WTC11 (cell line): ENCODE measurements around the gene CCDC6. TPM values are rescaled to one million over a fixed set of nuclear protein-coding genes. Genes with fewer than 3 reads are reported as not detected.

Experiments used
- ATAC-seq: fragments of 200-7000 bp; cut with Tn5 transposase; 2 replicates; pipeline ENCODE4 v1.10.0; 2021; ENCODE audit warnings: mild to moderate bottlenecking, moderate library complexity
- CTCF ChIA-PET: fragments of 300-600 bp; sonication (Branson Sonifier 250); formaldehyde crosslinking; loops from one replicate; lab custom pipeline; 2021; ENCODE audit warnings: antibody characterized with exemption; lab: Charles Lee
- POLR2A ChIA-PET: fragments of 350-600 bp; sonication (Branson Sonifier 250); formaldehyde crosslinking; loops from one replicate; lab custom pipeline; 2021; ENCODE audit warnings: antibody characterized with exemption; lab: Charles Lee
- DNase-seq: peaks from one replicate; pipeline ENCODE4 v3.0.0; 2021; ENCODE audit warnings: low spot score
- H3K27ac Mint-ChIP-seq: 2 replicates; pipeline ENCODE4 v1.8.0; 2021; ENCODE audit warnings: mixed read lengths
- H3K27me3 Mint-ChIP-seq: 2 replicates; pipeline ENCODE4 v1.8.0; 2021; ENCODE audit warnings: low read depth, mild to moderate bottlenecking, moderate library complexity, mixed read lengths
- H3K36me3 Mint-ChIP-seq: 2 replicates; pipeline ENCODE4 v1.8.0; 2021; ENCODE audit warnings: mixed read lengths
- H3K4me1 Mint-ChIP-seq: 2 replicates; pipeline ENCODE4 v1.8.0; 2022; ENCODE audit warnings: mixed read lengths
- H3K4me3 Mint-ChIP-seq: 2 replicates; pipeline ENCODE4 v1.8.0; 2021; ENCODE audit warnings: mild to moderate bottlenecking, moderate library complexity, mixed read lengths
- H3K9me3 Mint-ChIP-seq: 2 replicates; pipeline ENCODE4 v1.8.0; 2021; ENCODE audit warnings: mixed read lengths
- FOXK1 ChIP-seq: sonication (generic); formaldehyde crosslinking; IDR thresholded peaks from 2 replicates; pipeline ENCODE4 v1.8.0; 2022; ENCODE audit warnings: mild to moderate bottlenecking, moderate library complexity, missing genetic modification reagents
- GABPB1 ChIP-seq: sonication (generic); formaldehyde crosslinking; IDR thresholded peaks from 2 replicates; pipeline ENCODE4 v1.8.1; 2023; ENCODE audit warnings: mild to moderate bottlenecking, missing genetic modification reagents
- IRF2 ChIP-seq: sonication (generic); formaldehyde crosslinking; IDR thresholded peaks from 2 replicates; pipeline ENCODE4 v1.8.0; 2022; ENCODE audit warnings: low read depth, missing genetic modification reagents, borderline replicate concordance
- MXD4 ChIP-seq: fragments of 250-450 bp; sonication (Bioruptor Pico); IDR thresholded peaks from 2 replicates; pipeline ENCODE4 v1.8.0; 2021; ENCODE audit warnings: mild to moderate bottlenecking, moderate library complexity, borderline replicate concordance
- RORB ChIP-seq: fragments of 250-450 bp; sonication (Bioruptor Pico); IDR thresholded peaks from 2 replicates; pipeline ENCODE4 v1.9.0; 2021; ENCODE audit warnings: mild to moderate bottlenecking
- ZNF232 ChIP-seq: sonication (generic); formaldehyde crosslinking; IDR thresholded peaks from 2 replicates; pipeline ENCODE4 v1.8.0; 2022; ENCODE audit warnings: mild to moderate bottlenecking, missing genetic modification reagents
- total RNA-seq: library from RNA; stranded (reverse); gene quantifications from 3 replicates; pipeline ENCODE4 v1.2.3, GENCODE V29; 2021
- TF ChIP-seq, protein P1 (sequence below): sonication (generic); formaldehyde crosslinking; IDR thresholded peaks from 2 replicates; pipeline ENCODE4 v1.8.1; 2023; ENCODE audit warnings: mild to moderate bottlenecking, missing genetic modification reagents, moderate library complexity
- TF ChIP-seq, protein P2 (sequence below): sonication (generic); formaldehyde crosslinking; conservative IDR thresholded peaks from 2 replicates; pipeline ENCODE4 v1.8.1; 2023; ENCODE audit warnings: mild to moderate bottlenecking, low read depth, missing genetic modification reagents, moderate library complexity
- TF ChIP-seq, protein P3 (sequence below): sonication (generic); formaldehyde crosslinking; IDR thresholded peaks from 2 replicates; pipeline ENCODE4 v1.8.0; 2022; ENCODE audit warnings: missing genetic modification reagents
- TF ChIP-seq, protein P4 (sequence below): sonication (generic); formaldehyde crosslinking; IDR thresholded peaks from 2 replicates; pipeline ENCODE4 v1.8.0; 2022; ENCODE audit warnings: mild to moderate bottlenecking, missing genetic modification reagents
- TF ChIP-seq, protein P5 (sequence below): sonication (generic); formaldehyde crosslinking; IDR thresholded peaks from 2 replicates; pipeline ENCODE4 v1.8.1; 2022; ENCODE audit warnings: mild to moderate bottlenecking, moderate library complexity, missing genetic modification reagents
- TF ChIP-seq, protein P6 (sequence below): sonication (generic); formaldehyde crosslinking; IDR thresholded peaks from 2 replicates; pipeline ENCODE4 v1.8.1; 2023; ENCODE audit warnings: mild to moderate bottlenecking, missing genetic modification reagents
- TF ChIP-seq, protein P7 (sequence below): sonication (generic); formaldehyde crosslinking; IDR thresholded peaks from 2 replicates; pipeline ENCODE4 v1.8.0; 2023; ENCODE audit warnings: mild to moderate bottlenecking, missing genetic modification reagents

CCDC6 gene
- total RNA-seq, 1 experiment from 2014 or later, result 55.2 TPM

DNA sequence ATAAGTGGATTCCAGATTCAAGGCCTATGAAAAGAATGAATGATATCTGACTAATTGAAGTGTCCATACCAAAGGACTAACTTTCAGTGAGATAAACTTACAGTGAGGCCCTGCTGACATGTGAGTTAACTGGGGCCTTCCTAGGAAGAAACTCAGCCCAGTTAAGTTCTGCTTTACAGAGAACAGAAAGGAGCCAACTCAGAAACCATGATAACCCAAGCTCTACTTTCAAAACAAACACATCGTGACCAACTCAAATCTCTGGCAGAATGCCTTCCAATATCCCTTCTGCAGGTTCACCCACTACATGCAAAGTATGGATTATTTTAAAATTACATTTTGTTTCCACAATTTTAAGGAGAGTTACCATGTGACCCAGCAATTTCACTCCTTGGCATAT is 77.3 kb downstream of the CCDC6 start:
- no peak overlapping the region for H3K4me3 Mint-ChIP-seq
- CTCF ChIA-PET, result interaction anchor here (1.1 to 1.4 kb wide), 2 partner anchors 15 to 203 kb away, joined by 3 read pairs; no protein-coding TSS in a partner anchor
- TF ChIP-seq, protein P1, sequence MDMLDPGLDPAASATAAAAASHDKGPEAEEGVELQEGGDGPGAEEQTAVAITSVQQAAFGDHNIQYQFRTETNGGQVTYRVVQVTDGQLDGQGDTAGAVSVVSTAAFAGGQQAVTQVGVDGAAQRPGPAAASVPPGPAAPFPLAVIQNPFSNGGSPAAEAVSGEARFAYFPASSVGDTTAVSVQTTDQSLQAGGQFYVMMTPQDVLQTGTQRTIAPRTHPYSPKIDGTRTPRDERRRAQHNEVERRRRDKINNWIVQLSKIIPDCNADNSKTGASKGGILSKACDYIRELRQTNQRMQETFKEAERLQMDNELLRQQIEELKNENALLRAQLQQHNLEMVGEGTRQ (CRISPR knock-in tag), result no peak
- TF ChIP-seq, protein P2, sequence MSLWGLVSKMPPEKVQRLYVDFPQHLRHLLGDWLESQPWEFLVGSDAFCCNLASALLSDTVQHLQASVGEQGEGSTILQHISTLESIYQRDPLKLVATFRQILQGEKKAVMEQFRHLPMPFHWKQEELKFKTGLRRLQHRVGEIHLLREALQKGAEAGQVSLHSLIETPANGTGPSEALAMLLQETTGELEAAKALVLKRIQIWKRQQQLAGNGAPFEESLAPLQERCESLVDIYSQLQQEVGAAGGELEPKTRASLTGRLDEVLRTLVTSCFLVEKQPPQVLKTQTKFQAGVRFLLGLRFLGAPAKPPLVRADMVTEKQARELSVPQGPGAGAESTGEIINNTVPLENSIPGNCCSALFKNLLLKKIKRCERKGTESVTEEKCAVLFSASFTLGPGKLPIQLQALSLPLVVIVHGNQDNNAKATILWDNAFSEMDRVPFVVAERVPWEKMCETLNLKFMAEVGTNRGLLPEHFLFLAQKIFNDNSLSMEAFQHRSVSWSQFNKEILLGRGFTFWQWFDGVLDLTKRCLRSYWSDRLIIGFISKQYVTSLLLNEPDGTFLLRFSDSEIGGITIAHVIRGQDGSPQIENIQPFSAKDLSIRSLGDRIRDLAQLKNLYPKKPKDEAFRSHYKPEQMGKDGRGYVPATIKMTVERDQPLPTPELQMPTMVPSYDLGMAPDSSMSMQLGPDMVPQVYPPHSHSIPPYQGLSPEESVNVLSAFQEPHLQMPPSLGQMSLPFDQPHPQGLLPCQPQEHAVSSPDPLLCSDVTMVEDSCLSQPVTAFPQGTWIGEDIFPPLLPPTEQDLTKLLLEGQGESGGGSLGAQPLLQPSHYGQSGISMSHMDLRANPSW (CRISPR knock-in tag), result no peak
- TF ChIP-seq, protein P3, sequence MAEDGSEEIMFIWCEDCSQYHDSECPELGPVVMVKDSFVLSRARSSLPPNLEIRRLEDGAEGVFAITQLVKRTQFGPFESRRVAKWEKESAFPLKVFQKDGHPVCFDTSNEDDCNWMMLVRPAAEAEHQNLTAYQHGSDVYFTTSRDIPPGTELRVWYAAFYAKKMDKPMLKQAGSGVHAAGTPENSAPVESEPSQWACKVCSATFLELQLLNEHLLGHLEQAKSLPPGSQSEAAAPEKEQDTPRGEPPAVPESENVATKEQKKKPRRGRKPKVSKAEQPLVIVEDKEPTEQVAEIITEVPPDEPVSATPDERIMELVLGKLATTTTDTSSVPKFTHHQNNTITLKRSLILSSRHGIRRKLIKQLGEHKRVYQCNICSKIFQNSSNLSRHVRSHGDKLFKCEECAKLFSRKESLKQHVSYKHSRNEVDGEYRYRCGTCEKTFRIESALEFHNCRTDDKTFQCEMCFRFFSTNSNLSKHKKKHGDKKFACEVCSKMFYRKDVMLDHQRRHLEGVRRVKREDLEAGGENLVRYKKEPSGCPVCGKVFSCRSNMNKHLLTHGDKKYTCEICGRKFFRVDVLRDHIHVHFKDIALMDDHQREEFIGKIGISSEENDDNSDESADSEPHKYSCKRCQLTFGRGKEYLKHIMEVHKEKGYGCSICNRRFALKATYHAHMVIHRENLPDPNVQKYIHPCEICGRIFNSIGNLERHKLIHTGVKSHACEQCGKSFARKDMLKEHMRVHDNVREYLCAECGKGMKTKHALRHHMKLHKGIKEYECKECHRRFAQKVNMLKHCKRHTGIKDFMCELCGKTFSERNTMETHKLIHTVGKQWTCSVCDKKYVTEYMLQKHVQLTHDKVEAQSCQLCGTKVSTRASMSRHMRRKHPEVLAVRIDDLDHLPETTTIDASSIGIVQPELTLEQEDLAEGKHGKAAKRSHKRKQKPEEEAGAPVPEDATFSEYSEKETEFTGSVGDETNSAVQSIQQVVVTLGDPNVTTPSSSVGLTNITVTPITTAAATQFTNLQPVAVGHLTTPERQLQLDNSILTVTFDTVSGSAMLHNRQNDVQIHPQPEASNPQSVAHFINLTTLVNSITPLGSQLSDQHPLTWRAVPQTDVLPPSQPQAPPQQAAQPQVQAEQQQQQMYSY (CRISPR knock-in tag), result no peak
- TF ChIP-seq RORB (CRISPR knock-in tag), result no peak
- TF ChIP-seq, protein P4, sequence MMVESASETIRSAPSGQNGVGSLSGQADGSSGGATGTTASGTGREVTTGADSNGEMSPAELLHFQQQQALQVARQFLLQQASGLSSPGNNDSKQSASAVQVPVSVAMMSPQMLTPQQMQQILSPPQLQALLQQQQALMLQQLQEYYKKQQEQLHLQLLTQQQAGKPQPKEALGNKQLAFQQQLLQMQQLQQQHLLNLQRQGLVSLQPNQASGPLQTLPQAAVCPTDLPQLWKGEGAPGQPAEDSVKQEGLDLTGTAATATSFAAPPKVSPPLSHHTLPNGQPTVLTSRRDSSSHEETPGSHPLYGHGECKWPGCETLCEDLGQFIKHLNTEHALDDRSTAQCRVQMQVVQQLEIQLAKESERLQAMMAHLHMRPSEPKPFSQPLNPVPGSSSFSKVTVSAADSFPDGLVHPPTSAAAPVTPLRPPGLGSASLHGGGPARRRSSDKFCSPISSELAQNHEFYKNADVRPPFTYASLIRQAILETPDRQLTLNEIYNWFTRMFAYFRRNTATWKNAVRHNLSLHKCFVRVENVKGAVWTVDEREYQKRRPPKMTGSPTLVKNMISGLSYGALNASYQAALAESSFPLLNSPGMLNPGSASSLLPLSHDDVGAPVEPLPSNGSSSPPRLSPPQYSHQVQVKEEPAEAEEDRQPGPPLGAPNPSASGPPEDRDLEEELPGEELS, result no peak
- no peak for TF ChIP-seq MXD4 (CRISPR knock-in tag)
- TF ChIP-seq, protein P5, sequence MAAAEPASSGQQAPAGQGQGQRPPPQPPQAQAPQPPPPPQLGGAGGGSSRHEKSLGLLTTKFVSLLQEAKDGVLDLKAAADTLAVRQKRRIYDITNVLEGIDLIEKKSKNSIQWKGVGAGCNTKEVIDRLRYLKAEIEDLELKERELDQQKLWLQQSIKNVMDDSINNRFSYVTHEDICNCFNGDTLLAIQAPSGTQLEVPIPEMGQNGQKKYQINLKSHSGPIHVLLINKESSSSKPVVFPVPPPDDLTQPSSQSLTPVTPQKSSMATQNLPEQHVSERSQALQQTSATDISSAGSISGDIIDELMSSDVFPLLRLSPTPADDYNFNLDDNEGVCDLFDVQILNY (CRISPR knock-in tag), result no peak
- TF ChIP-seq IRF2 (CRISPR knock-in tag), result no peak
- TF ChIP-seq, all 79 proteins: peak for 0
- Mint-ChIP-seq H3K36me3 (peaks cover 23% of the 10 kb centered on the region), H3K4me1 (peaks cover 20% of the 10 kb centered on the region), H3K27me3 (no peaks in the 10 kb centered on the region), H3K27ac (no peak overlapping the region), H3K9me3 (no peaks in the 10 kb centered on the region)
- DNase-seq (no peak), ATAC-seq (no peak)
- POLR2A ChIA-PET, result no interaction called here

DNA sequence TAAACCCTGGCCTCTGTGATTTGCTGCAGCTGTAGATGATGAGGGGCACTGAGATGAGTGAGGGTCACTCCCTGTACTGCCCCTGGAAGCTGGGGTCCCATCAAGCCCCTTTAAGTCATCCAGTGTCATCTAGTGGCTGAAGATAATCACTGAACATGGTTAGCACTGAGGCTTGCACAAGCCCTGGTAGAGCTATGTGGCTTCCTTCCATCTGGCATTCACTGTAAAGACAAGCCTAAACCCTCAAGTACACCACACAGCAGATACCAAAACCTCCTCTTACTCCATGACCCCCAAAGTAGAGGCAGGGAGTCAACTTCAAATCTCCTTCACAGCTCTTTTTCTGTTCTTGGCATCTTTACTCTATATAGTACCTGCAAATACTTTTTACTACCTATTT is 80.4 kb downstream of the CCDC6 start:
- DNase-seq, result no peak
- Mint-ChIP-seq H3K4me3 (no peak overlapping the region), H3K27ac (no peak overlapping the region), H3K9me3 (no peaks in the 10 kb centered on the region), H3K4me1 (peaks cover 34% of the 10 kb centered on the region)
- ChIA-PET POLR2A (no interaction called here), CTCF (no interaction called here)
- TF ChIP-seq FOXK1 (no peak), ZNF232 (CRISPR knock-in tag) (no peak), GABPB1 (CRISPR knock-in tag) (no peak), IRF2 (CRISPR knock-in tag) (no peak)
- TF ChIP-seq, protein P6, sequence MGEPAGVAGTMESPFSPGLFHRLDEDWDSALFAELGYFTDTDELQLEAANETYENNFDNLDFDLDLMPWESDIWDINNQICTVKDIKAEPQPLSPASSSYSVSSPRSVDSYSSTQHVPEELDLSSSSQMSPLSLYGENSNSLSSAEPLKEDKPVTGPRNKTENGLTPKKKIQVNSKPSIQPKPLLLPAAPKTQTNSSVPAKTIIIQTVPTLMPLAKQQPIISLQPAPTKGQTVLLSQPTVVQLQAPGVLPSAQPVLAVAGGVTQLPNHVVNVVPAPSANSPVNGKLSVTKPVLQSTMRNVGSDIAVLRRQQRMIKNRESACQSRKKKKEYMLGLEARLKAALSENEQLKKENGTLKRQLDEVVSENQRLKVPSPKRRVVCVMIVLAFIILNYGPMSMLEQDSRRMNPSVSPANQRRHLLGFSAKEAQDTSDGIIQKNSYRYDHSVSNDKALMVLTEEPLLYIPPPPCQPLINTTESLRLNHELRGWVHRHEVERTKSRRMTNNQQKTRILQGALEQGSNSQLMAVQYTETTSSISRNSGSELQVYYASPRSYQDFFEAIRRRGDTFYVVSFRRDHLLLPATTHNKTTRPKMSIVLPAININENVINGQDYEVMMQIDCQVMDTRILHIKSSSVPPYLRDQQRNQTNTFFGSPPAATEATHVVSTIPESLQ, result no peak
- TF ChIP-seq, protein P7, sequence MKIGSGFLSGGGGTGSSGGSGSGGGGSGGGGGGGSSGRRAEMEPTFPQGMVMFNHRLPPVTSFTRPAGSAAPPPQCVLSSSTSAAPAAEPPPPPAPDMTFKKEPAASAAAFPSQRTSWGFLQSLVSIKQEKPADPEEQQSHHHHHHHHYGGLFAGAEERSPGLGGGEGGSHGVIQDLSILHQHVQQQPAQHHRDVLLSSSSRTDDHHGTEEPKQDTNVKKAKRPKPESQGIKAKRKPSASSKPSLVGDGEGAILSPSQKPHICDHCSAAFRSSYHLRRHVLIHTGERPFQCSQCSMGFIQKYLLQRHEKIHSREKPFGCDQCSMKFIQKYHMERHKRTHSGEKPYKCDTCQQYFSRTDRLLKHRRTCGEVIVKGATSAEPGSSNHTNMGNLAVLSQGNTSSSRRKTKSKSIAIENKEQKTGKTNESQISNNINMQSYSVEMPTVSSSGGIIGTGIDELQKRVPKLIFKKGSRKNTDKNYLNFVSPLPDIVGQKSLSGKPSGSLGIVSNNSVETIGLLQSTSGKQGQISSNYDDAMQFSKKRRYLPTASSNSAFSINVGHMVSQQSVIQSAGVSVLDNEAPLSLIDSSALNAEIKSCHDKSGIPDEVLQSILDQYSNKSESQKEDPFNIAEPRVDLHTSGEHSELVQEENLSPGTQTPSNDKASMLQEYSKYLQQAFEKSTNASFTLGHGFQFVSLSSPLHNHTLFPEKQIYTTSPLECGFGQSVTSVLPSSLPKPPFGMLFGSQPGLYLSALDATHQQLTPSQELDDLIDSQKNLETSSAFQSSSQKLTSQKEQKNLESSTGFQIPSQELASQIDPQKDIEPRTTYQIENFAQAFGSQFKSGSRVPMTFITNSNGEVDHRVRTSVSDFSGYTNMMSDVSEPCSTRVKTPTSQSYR (CRISPR knock-in tag), result no peak
- TF ChIP-seq, protein P3 (CRISPR knock-in tag), result no peak
- TF ChIP-seq, all 79 proteins: peak for 0
- H3K36me3 Mint-ChIP-seq, result peaks cover 17% of the 10 kb centered on the region
- no peak for ATAC-seq
- no peaks in the 10 kb centered on the region for H3K27me3 Mint-ChIP-seq
